ENCODE results near the gene MGMT.

Gene MGMT

DNA sequence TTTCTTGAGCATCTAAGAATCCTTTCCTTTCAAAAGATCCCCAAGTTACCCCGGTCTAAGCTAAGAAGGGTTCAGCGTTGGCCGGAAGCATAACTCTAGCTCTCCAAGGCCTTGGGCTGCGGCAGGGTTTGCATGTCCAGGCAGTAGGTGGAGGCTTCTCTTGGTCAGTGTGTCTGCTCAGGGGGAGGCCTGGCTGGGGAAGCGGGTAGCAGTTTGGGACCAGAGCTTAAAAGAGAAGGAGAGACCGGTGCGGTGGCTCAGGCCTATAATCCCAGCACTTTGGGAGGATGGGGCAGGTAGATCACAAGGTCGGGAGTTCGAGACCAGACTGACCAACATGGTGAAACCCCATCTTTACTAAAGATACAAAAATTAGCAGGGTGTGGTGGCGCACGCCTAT lies 226.3 kb downstream of the MGMT start:
- DNase-seq, result no peak

DNA sequence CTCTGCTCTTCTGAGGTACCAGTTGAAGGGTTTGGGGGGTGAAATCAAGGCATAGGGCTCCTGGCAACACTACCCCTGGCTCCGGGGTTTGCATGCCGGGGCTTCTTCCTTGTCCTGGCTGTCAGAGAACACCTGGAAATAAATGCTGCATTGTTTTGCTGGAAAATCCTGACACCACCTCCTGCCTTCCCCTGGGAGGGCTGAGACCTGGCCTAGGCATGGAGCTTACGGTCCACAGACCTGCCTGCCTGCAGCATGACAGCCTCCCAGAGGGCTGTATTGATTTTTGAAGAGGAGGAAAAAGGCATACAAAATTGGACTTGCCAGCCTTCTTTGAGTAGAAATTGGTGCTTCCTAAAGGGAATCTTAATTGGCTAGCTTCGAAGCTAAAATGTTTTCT lies 227.1 kb downstream of the MGMT start:
- no peak for DNase-seq

DNA sequence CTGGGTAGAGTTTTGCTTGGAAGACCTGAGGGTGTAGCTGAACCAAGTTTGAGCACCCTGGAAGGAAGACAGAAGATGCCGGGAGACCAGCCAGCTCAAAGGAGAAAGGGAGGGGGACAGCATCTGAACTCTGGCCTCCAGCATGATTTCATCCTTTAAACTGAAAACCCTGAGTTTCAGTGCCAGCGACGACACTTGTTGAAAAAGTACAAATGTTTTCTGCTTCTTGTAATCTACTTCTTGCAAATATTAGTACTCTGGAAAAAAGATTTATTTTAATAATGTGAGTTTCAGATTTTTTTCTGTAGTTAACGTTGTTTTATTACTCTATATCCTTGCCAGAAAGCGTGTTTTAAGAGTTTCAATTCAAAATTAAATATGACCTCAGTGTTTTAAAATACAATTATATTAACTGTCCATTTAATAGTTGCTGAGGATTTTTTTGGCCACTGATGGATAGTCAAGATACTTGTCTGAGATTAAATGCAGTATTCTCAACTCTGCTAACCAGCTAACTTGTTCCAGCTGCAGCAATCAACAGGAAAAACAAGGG lies 227.7 kb downstream of the MGMT start:
- DNase-seq, result no peak

GRCh38 chr10:129695671-129696070 lies 228.6 kb downstream of the MGMT start:
- DNase-seq, result no peak

DNA sequence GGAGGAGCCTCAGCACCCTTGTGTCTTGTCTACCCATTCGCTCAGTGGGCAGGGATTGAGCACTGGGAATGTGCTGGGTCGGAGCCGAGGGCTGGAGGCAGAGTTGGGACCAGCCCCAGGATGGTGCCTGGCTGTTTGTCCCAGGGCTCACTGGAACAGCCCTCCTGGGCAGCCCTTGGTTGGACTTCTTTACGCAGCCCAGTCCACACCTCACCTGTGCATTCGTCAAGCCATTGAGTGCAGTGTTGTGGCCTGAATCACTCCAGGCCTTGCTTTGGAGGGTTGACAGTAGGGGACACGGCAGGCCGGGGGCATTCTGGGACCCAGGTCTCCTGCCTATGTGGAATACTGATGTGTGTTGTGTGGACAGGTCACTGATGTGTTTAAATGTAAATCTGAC lies 229.6 kb downstream of the MGMT start:
- DNase-seq, result no peak

DNA sequence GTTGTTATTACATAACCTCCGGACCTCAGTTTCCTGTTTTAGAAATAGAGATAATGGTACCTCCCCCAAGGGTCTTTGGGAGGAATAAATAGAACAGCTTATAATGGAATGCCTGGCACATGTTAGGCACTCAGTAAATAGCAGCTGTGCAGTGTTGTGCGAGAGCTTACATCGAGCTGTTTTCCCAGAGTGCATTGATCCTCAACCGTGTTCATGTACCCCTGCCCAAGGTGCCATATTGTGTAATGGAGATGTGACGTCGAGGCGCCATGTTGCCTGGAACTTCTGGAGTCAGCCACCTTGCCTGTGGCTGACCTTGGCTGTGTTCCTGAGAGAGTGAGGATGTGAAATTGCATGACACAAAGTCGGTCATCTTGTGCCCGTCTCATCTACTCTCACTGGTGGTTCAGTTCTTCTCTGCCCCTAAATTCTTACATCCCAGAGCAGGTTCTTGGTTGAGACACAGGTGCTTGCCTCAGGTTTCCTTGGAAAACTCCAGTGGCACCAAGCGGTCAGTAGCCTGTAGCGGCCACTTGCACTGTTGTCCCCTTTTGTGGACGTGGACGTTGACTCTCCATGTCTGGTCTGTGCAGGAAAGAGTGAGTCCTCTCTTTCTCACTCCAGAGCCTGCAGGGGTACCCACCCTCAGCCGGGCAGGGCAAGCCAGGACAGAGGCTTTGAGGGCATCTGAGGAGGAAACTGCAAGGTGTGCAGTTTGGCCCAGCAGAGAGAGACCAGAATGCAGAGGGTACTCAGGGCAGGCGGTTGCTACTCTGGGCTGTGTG lies 230.6 kb downstream of the MGMT start:
- no peak for DNase-seq

DNA sequence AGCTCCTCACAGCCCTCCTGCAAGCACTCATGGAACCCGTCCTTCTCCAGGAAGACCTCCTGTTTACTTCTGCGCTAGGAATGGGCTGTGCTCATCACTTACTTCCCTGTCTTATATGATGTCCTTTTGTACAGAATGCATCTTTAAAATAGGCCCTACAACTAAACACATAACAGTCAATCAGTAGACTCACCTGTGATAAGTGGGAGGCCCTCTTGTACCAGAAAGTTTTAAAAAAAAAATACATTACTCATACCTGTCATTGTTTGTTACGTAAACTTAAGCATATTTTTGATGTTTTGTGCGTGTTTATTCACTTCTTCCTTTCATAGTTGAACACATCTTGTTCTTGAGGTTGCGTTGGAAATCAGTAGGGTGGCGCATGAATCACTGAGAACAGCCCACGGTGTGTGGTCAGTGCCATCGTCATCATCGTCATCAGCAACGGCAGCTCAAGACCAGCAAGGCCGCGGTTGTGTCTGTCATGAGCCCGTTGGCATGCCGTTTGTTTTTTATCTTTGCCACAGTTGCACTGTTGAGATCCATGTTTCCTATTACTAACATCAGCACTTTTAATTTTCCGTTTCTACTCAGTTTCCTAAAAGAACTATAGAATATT lies 232.8 kb downstream of the MGMT start:
- no peak for DNase-seq

DNA sequence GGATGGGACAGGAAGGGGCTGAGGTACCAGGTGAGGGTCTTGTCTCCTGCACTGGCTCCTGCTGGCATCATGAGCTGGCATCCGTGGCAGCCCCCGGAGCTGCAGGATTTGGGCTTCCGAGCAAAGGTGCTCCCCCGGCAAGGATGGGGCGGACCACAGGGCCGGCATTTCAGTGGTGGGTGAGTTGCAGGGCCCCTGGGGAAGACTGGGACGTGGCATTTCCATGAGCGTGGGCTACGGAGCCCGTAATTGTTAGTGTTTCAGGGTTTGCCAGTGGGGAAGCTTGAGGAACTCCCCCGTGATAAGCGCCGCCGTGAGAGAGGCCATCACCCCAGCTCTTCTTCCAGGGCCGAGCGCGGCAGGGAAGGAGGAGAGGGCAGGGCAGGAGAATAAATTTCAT lies 235.6 kb downstream of the MGMT start:
- no peak for DNase-seq

DNA sequence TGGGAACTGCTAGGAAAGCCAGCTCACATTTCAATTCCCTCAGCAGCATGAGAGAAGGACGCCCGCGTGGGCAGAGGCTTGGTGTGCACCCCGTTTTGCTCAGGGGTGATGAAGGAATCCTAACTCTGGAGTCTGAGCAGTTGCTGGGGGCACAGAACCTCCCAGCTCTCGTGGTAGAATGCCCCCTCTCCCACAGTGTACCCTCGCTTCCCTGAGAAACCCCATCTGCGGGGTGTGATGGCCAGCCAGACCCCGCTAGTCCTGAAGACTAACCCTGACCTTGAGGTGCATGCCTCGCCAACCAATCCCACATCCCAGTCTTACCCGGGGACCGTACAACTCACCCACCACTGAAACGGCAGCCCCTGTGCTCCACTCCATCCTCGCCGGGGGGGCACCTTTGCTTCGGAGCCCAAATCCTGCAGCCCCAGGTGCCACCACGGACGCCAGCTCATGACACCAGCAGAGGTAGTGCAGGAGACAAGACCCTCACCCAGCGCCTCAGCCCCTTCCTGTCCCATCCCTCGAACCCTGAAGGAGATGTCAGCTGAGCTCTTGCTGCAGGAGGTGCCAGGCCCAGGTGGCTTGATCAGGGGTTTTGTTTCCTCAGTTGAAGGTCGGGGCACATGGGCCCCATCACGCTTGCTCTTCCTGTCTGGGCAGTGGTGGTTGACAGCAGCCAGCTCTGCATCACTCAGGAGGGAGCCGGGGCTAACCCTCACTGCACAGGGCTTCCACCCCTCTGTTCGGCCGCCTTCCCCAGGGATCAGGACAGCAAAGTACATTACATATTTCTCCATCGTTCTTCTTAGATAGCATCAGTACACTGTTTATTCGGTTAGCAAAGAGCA lies 236.5 kb downstream of the MGMT start:
- no peak for DNase-seq

GRCh38 chr10:129704225-129704624 lies 237.2 kb downstream of the MGMT start:
- no peak for DNase-seq

DNA sequence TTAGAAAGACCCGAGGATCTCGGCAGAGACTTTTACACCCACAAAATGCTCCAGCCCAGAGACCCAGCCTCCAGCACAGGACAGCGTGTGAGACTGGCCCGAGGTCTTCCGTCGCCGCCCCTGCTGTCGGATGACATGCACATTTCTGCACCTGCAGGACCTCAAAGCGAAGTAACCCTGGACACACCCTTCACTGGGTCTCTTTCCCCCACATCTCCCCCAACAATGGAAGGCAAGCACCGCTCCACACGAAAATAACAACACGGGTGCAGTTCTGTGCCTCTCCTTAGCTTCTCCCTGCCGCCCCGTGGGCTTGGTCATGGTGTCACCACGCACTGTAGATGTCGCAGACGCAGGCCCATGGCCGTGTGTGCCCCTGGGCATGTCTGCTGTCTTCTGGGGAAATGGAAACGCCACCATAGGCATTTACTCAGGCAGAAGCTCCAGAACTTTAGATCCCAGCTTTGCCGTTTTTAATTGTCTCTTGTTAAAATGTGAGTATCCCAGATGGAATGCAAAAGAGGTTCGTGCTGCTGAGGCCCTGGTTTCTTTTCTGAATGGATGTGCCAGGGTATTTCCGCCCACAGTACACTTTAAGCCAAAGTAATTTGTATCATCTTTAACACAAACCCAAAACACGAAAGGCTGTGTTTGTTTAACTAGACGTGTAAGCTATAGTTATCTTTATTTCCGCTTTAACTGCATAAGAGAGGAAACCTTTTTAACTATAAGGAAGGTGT lies 237.9 kb downstream of the MGMT start:
- no peak for DNase-seq

DNA sequence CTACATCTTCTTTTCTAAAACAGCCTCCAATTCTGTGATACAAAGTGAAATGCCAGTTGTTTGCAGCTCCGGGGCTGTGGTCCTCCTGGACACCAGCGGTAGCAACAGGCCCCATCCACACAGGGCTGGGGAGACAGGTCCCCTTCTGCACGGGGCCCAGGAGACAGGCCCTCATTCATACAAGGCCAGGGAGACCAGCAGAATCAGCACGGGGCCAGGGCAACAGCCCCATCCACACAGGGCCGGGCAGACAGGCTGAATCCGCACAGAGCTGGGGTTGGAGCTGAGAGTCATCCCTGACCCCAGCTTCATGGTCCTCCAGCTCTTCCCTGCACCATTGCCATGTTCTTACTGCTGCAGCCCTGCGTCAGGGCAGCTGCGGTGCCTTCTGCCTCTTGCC lies 238.6 kb downstream of the MGMT start:
- no peak for DNase-seq

DNA sequence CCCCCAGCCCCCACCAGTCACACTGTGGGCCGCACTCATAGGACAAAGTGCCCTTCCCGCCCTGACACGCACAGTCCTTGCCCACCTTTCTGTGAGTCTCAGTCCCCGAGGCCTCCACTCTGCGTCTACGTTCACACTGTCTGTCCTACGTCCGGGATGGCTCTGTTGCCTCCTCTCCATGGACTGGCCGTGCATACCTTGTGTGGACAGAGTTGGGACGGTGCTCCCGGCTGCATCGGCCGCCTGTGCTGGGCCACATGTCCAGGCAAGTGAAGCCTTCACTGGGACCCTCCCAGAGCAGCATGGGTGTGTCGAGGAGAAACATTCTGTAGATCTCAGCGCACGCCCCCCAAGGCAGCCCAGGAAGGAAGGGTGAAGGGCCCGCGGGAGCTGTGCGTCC lies 239.0 kb downstream of the MGMT start:
- DNase-seq, result no peak

DNA sequence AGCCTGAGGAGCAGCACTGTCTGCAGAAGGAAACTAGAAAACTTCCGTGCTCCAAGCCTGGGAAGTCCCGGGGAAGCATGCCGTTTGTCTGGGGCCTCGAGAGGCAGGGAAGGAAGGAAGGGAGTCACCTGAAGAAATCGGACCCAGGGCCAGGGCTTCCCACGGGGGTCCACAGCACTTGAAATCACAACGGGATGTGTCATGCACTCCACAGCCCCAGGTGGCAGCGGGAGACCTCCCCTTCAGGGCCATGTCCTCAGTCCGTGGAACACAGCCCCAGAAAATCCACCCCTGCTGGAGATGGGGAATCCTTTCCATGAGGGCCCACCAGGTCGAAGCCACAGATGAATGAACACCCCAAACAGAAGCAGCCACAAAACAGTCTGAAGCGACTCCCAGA lies 239.5 kb downstream of the MGMT start:
- no peak for DNase-seq

- no peak for DNase-seq
Measured at GRCh38 chr10:129707406-129708388, 240.7 kb downstream of the MGMT start.

DNA sequence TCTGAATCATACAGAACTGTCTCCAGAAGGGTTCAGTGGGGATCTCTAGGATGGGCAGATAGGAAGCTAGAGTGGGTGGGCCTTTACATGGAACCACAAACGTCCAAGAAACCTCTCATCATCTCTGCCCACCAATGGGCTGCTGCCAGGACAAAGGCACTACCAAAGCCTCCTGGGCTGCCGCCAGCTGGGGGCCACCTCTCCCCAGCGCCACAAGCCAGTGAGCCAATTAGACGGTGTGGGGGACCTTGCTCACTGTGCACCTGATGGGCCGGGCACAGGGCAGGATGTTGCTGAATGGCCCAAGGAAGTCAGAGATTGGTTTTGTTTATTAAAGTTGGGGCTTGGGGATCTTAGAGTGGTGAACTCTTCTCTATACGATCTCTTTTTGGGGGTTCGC lies 242.1 kb downstream of the MGMT start:
- DNase-seq, result no peak

GRCh38 chr10:129709627-129710509 lies 242.8 kb downstream of the MGMT start:
- DNase-seq, result no peak

DNA sequence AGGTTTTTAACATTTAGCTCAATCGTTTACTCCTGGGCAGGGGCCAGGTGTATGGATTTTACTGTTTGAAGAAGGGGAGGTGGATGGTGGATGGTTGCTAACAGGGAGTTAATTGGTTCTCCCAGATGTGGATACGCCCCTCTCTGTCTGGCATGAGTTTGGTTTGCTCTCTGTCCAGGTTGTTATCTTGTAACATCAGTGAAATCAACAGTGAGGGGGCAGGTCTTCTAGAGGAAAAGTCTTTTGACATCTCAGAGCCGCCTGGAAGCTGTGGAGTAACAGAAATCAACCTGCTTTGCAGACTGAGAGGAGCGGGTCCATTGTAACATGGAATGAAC lies 243.4 kb downstream of the MGMT start:
- DNase-seq, result no peak

DNA sequence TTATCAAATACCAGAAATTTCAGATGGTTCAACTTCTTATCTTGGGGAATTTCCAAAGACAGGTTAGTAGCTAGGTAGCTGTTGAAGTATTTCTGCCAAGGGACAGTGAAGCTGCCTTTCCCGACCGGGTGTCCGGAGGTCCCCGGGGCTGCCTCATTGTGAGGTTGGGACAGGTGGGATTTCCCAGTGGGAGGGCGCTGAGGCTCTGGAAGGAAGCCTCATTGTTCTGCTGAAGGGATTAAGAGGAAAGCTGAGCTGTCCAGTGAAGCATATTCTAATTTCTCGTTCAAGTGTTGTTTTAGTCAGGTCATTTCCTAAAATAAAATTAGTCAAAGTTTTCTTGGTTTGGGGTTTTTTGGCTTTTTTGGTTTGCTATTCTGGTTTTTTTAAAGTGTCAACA lies 244.2 kb downstream of the MGMT start:
- DNase-seq, result no peak

GRCh38 chr10:129712000-129712399 lies 245.0 kb downstream of the MGMT start:
- no peak for DNase-seq

All from inflammatory macrophage (primary cell).